ENCODE results near the gene RSRC1. TPM values are rescaled to one million over a fixed set of nuclear protein-coding genes. Genes with fewer than 3 reads are reported as not detected.

The RSRC1 gene
- total and polyA plus RNA-seq, 2 of the 13 experiments (the other 11 are each of a cell fraction or from before 2014, with no cell fraction given): 4.9 to 63.0 TPM

DNA sequence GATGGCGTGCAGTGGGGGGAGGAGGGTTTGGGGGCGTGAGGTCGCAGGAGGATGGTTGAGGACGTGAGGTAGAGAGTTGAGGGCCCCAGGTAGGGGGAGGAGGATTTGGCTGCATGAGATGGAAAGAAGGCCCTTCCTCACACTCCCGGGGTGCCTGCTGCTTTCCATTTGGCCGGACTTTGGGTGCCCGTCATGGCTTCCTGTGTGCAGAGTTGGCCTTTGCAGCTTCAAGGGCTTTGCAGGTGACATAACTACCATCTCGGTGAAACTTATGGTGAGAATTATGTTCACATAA is 462.8 kb downstream of the RSRC1 start (continued):
- TF ChIP-seq NBN (conservative IDR thresholded peaks at IDR 0.05): no peak

DNA sequence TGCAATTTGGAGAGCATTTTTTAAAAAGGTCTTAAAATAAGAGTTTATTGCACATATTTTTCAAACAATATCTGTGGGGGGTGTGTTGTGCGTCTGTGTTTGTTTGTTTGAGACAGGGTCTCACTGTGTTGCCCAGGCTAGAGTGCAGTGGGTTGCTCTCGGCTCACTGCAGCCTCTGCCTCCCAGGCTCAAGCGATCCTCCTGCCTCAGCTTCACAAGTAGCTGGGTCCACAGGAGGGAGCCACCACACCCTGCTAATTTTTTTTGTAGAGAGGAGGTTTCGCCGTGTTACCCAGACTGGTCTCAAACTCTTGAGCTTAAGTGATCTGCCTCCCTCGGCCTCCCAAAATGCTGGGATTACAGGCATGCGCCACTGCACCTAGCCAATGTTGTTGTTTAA is 463.8 kb downstream of the RSRC1 start:
- H2AFZ ChIP-seq (ENCODE audit: low read length): no peak overlapping the region
- no peaks in the 10 kb centered on the region for H3K79me2 ChIP-seq (ENCODE audit: insufficient read depth, low read length)
- 0 out of 5 replicates have a peak, but pooled peaks cover 0 to 3% of the 10 kb centered on the region in 2 experiments for H3K27me3 ChIP-seq (ENCODE audit: control insufficient read depth in 1 of 2, insufficient read depth in 2 of 2, low read length in 2 of 2)
- no peaks in the 10 kb centered on the region for H3K9me3 ChIP-seq (ENCODE audit: low read length)
- ATAC-seq (no peak), FAIRE-seq (no peak), DNase-seq (ENCODE audit: low spot score) (peak; percentile 3)
- intact Hi-C loops (cut with micrococcal nuclease; ENCODE audit: unreplicated experiment): no loop called here
- no peak overlapping the region for H3K27ac ChIP-seq (ENCODE audit: extremely low read length, insufficient read depth, low read length)
- H3K36me3 ChIP-seq (replicated peaks in 1 of 2; ENCODE audit: control insufficient read depth in 1 of 2, insufficient read depth in 2 of 2, low read length in 2 of 2): no peaks in the 10 kb centered on the region
- TF ChIP-seq ZNF121 (CRISPR knock-in tag; IDR thresholded peaks at IDR 0.05) (peak; percentile 62; the same call in 1 of the 2 replicates), ZBTB7A (CRISPR knock-in tag; IDR thresholded peaks at IDR 0.05) (no peak)
- TF ChIP-seq, protein P1, sequence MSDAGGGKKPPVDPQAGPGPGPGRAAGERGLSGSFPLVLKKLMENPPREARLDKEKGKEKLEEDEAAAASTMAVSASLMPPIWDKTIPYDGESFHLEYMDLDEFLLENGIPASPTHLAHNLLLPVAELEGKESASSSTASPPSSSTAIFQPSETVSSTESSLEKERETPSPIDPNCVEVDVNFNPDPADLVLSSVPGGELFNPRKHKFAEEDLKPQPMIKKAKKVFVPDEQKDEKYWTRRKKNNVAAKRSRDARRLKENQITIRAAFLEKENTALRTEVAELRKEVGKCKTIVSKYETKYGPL (CRISPR knock-in tag; IDR thresholded peaks at IDR 0.05): no peak
- TF ChIP-seq, protein P2, sequence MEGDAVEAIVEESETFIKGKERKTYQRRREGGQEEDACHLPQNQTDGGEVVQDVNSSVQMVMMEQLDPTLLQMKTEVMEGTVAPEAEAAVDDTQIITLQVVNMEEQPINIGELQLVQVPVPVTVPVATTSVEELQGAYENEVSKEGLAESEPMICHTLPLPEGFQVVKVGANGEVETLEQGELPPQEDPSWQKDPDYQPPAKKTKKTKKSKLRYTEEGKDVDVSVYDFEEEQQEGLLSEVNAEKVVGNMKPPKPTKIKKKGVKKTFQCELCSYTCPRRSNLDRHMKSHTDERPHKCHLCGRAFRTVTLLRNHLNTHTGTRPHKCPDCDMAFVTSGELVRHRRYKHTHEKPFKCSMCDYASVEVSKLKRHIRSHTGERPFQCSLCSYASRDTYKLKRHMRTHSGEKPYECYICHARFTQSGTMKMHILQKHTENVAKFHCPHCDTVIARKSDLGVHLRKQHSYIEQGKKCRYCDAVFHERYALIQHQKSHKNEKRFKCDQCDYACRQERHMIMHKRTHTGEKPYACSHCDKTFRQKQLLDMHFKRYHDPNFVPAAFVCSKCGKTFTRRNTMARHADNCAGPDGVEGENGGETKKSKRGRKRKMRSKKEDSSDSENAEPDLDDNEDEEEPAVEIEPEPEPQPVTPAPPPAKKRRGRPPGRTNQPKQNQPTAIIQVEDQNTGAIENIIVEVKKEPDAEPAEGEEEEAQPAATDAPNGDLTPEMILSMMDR (CRISPR knock-in tag; IDR thresholded peaks at IDR 0.05): peak; percentile 15; the same call in 1 of the 2 replicates
- WGBS (ENCODE audit: low lambda C conversion rate): 36% methylated on average over 7 of the region's 7 CpGs
- in situ Hi-C loops (cut with HindIII; ENCODE audit: extremely low pct_ligation_motif_present, low pct_unique_long_range_greater_than_20kb): no loop called here
- no peak overlapping the region for H3K4me3 ChIP-seq (replicated peaks in 1 of 3; ENCODE audit: insufficient read depth in 1 of 3, low read depth in 2 of 3, low read length in 3 of 3)
- H4K20me1 ChIP-seq (ENCODE audit: insufficient read depth, low read length): no peaks in the 10 kb centered on the region
- no peak overlapping the region for H3K9ac ChIP-seq (ENCODE audit: insufficient read depth, low read depth, low read length)
- ChIA-PET CTCF (ENCODE audit: low intra/inter-chr PET ratio, low total read pairs) (no interaction called here), POLR2A (no interaction called here)
- no peak overlapping the region for H3K4me2 ChIP-seq (ENCODE audit: low read depth, low read length)
- H3K4me1 ChIP-seq (ENCODE audit: insufficient read depth, low read length): 0 out of 2 replicates have a peak, but pooled peaks cover 9% of the 10 kb centered on the region
- no TSS peak for BruUV-seq (replicated peaks)

Measured in HepG2 (cell line).